GM23248 (cell line): ENCODE data around the gene GBP7.

ENCODE experiments used
- EZH2 ChIP-seq: fragments of 200-600 bp; sonication (generic); IDR thresholded peaks from 2 replicates; pipeline ENCODE4 v1.6.1; 2018; ENCODE audit warnings: antibody characterized with exemption, mild to moderate bottlenecking; ENCODE audit not compliant: insufficient read depth, poor library complexity, severe bottlenecking
- EZH2phosphoT487 ChIP-seq: fragments of 200-600 bp; sonication (generic); IDR thresholded peaks from 2 replicates; pipeline ENCODE4 v1.6.1; 2018; ENCODE audit warnings: antibody characterized with exemption, moderate library complexity, mild to moderate bottlenecking, low read depth; ENCODE audit not compliant: insufficient read depth

GRCh38 chr1:89130716-89131115, 45.1 kb downstream of the GBP7 start:
- TF ChIP-seq EZH2: no peak
- no peak for TF ChIP-seq EZH2phosphoT487
